ENCODE data around the gene KCNC3. TPM values are rescaled to one million over a fixed set of nuclear protein-coding genes. Genes with fewer than 3 reads are reported as not detected.

Gene KCNC3
- total and polyA plus RNA-seq, 2 donors (not counting 3 experiments of a cell fraction or from before 2014, with no cell fraction given) = 0.22 to 0.91 TPM

- no peak for DNase-seq (ENCODE audit: low read depth, low spot score)
- dilution Hi-C loops (cut with MboI; ENCODE audit: extremely low pct_ligation_motif_present, low sequenced_read_pairs) (no loop called here), intact Hi-C loops (cut with micrococcal nuclease) (no loop called here)
- Histone ChIP-seq H3K4me3 (replicated peaks in 1 of 3; ENCODE audit: insufficient read depth in 1 of 3, low read depth in 1 of 3, low read length in 3 of 3) (no peak overlapping the region), H3K36me3 (ENCODE audit: control insufficient read depth in 2 of 2, extremely low read depth in 1 of 2, insufficient read depth in 2 of 2, low read length in 2 of 2) (no peaks in the 10 kb centered on the region), H3K9me3 (replicated peaks; ENCODE audit: control insufficient read depth, insufficient read depth, low read length) (no peaks in the 10 kb centered on the region), H3K4me1 (ENCODE audit: control insufficient read depth, extremely low read depth, insufficient read depth, low read length) (no peaks in the 10 kb centered on the region), H4K20me1 (replicated peaks; ENCODE audit: control insufficient read depth, extremely low read depth, insufficient read depth, low read length) (no peaks in the 10 kb centered on the region), H3K9ac (replicated peaks; ENCODE audit: extremely low read depth, insufficient read depth, low read length) (no peak overlapping the region), H3K4me2 (ENCODE audit: insufficient read depth, low read length) (no peak overlapping the region), H2AFZ (ENCODE audit: low read depth, low read length) (no peak overlapping the region), H3K27ac (ENCODE audit: insufficient read depth, low read depth, low read length) (no peak overlapping the region), H3K27me3 (ENCODE audit: control insufficient read depth in 2 of 2, insufficient read depth in 2 of 2, low read length in 2 of 2) (no peaks in the 10 kb centered on the region), H3K79me2 (ENCODE audit: control insufficient read depth, insufficient read depth, low read length) (no peaks in the 10 kb centered on the region), H3K9me1 (replicated peaks; ENCODE audit: control insufficient read depth, extremely low read depth, insufficient read depth, low read length) (no peaks in the 10 kb centered on the region)
- FAIRE-seq = no peak
- TF ChIP-seq MAX (IDR thresholded peaks at IDR 0.05; ENCODE audit: insufficient read depth, insufficient read length) = no peak
- TF ChIP-seq GATA2 (IDR thresholded peaks at IDR 0.05; ENCODE audit: insufficient read depth, insufficient read length, low read depth, low read length) = no peak
- no peak for TF ChIP-seq CTCF (IDR thresholded peaks at IDR 0.05; ENCODE audit: extremely low read depth in 1 of 2, insufficient read depth in 1 of 2, low read depth in 1 of 2, low read length in 2 of 2)
- no peak for TF ChIP-seq MYC (IDR thresholded peaks at IDR 0.05; ENCODE audit: low read depth, low read length)
- no peak for TF ChIP-seq JUN (IDR thresholded peaks at IDR 0.05; ENCODE audit: borderline replicate concordance, insufficient read depth, insufficient read length, low read depth)
- TF ChIP-seq POLR2AphosphoS5 (IDR thresholded peaks at IDR 0.05; ENCODE audit: insufficient read depth, low read depth, low read length) = no peak
- TF ChIP-seq EZH2 (IDR thresholded peaks at IDR 0.05; ENCODE audit: borderline replicate concordance, low read depth, low read length, severe bottlenecking) = no peak
- no peak for TF ChIP-seq POLR2A (IDR thresholded peaks at IDR 0.05; ENCODE audit: low read depth, low read length)
- TF ChIP-seq FOS (IDR thresholded peaks at IDR 0.05; ENCODE audit: borderline replicate concordance, insufficient read depth, low read length) = no peak
- ChIA-PET POLR2A (interaction anchor here (0.6 kb wide), 1 partner anchor 216 kb away, joined by 3 read pairs; no protein-coding TSS in a partner anchor), CTCF (interaction anchor here (0.7 to 2.4 kb wide), 6 partner anchors 10 to 57 kb away, joined by 3 to 8 read pairs (median 4); partner anchors contain the start of gene KCNC3)
- no TSS peak for BruUV-seq (replicated peaks)
These were observed 56.8 kb downstream of the KCNC3 start for GRCh38 chr19:50272263-50272897.

All from endothelial cell of umbilical vein (primary cell).